ENCODE measurements around the gene MGLL.

GRCh38 chr3:127735767-127736693 is 86.3 kb downstream of the MGLL start:
- no peak for TF ChIP-seq CTCF (IDR thresholded peaks at IDR 0.05 in 8 of 11, conservative IDR thresholded peaks at IDR 0.05 in 3 of 11)
- no peak for TF ChIP-seq POLR2A (IDR thresholded peaks at IDR 0.05)
